Caco-2 (cell line): ENCODE data around the gene RFX3. TPM values are rescaled to one million over a fixed set of nuclear protein-coding genes. Genes with fewer than 3 reads are reported as not detected.

Source experiments
- BruUV-seq: library from RNA; stranded (reverse); fragments of 400-500 nt; replicated peaks from 2 replicates; lab custom pipeline; 2021; lab: Mats Ljungman, UMichigan
- CTCF ChIA-PET: fragments of 300-600 bp; sonication (Branson Sonifier 250); formaldehyde crosslinking; loops from one replicate; lab custom pipeline; 2022; ENCODE audit warnings: antibody characterized with exemption; lab: Charles Lee
- POLR2A ChIA-PET: fragments of 300-600 bp; sonication (Branson Sonifier 250); formaldehyde crosslinking; loops from one replicate; lab custom pipeline; 2022; ENCODE audit warnings: antibody characterized with exemption; lab: Charles Lee
- DNase-seq, 2 experiments: peaks; one replicate each; pipeline versions ENCODE4 v3.0.0 to v3.0.0-alpha.2; 2020 to 2022
- H3K27me3 ChIP-seq: replicated peaks from 2 replicates; pipeline ENCODE4 v1.6.0; 2011; ENCODE audit warnings: low read length; ENCODE audit not compliant: control insufficient read depth, insufficient read depth
- H3K36me3 ChIP-seq: 2 replicates; pipeline ENCODE4 v1.5.1; 2011; ENCODE audit warnings: low read length; ENCODE audit not compliant: control insufficient read depth, insufficient read depth
- H3K4me1 ChIP-seq: fragments of 250-450 bp; sonication (Bioruptor Pico); 2 replicates; pipeline ENCODE4 v1.5.1; 2020; ENCODE audit warnings: mild to moderate bottlenecking
- H3K4me3 ChIP-seq: 2 replicates; pipeline ENCODE4 v1.5.1; 2011; ENCODE audit warnings: low read depth, mild to moderate bottlenecking, control low read depth, low read length
- H3K9me3 ChIP-seq: fragments of 250-450 bp; sonication (Bioruptor Pico); 2 replicates; pipeline ENCODE4 v1.5.1; 2020; ENCODE audit warnings: mild to moderate bottlenecking, moderate library complexity
- H3K27ac Mint-ChIP-seq: one replicate; pipeline ENCODE4 v1.8.0; 2022; ENCODE audit warnings: mixed read lengths; ENCODE audit not compliant: unreplicated experiment
- H3K27me3 Mint-ChIP-seq: one replicate; pipeline ENCODE4 v1.8.0; 2022; ENCODE audit warnings: mixed read lengths; ENCODE audit not compliant: insufficient read depth, unreplicated experiment
- H3K36me3 Mint-ChIP-seq: one replicate; pipeline ENCODE4 v1.8.0; 2022; ENCODE audit warnings: mild to moderate bottlenecking, mixed read lengths; ENCODE audit not compliant: insufficient read depth, unreplicated experiment
- H3K4me1 Mint-ChIP-seq: one replicate; pipeline ENCODE4 v1.8.0; 2022; ENCODE audit warnings: low read depth, mixed read lengths; ENCODE audit not compliant: unreplicated experiment
- H3K4me3 Mint-ChIP-seq: one replicate; pipeline ENCODE4 v1.8.0; 2022; ENCODE audit warnings: mild to moderate bottlenecking, moderate library complexity, mixed read lengths; ENCODE audit not compliant: unreplicated experiment
- H3K9me3 Mint-ChIP-seq: one replicate; pipeline ENCODE4 v1.8.0; 2022; ENCODE audit warnings: mixed read lengths; ENCODE audit not compliant: unreplicated experiment
- CTCF ChIP-seq, 2 experiments: fragments of 200-600 bp in 1 of 2; IDR thresholded peaks; 1 replicate in 1 of 2; 2 replicates in 1 of 2; pipeline versions ENCODE4 v1.5.1 to v1.8.0; 2011 to 2022; ENCODE audit warnings: antibody characterized with exemption in 1 of 2, control low read depth in 1 of 2, inconsistent platforms in 1 of 2, low read depth in 1 of 2, low read length in 1 of 2, mild to moderate bottlenecking in 1 of 2, moderate library complexity in 1 of 2; ENCODE audit not compliant: insufficient read depth in 1 of 2, severe bottlenecking in 1 of 2, unreplicated experiment in 1 of 2
- intact Hi-C: fragments of 100-400 bp; cut with micrococcal nuclease; formaldehyde crosslinking; loops from one replicate; pipeline ENCODE4 v1.10.0; 2022; ENCODE audit not compliant: unreplicated experiment
- total RNA-seq: library from RNA; stranded (reverse); gene quantifications from 2 replicates; pipeline ENCODE4 v1.2.3, GENCODE V29; 2022

Gene RFX3
- total RNA-seq, 1 experiment from 2014 or later = 4.2 TPM

DNA sequence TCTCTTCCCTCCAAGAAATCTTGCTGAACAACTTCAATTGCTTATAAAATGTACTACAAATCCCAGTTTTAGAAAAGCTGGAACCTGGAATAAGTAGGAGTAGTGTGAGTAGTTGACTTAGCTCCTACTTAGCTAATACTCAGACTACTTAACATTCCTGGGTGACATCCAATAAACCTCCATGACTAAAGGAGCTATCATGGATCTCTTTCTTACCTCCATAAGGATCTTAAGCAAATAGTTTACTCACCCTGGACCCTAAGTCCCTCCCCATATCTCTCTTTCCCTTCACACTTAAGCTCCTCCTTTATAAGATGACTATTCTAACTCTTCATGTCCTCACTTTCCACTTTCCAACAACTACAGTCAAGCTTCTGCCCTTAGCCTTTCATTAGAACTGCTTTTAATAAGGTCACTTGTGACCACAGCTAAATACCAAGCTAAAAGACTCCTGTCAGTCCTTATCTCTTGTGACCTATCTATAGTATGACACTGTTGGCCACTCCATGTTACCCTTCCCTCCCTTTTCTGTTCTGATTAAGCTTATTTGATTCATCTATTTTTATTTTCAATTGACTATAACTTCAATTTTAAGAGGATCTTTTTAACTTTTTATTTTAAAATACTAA, 194.9 kb downstream of the RFX3 start:
- ChIA-PET CTCF (interaction anchor here (2.2 kb wide), 1 partner anchor 110 kb away, joined by 12 read pairs; no protein-coding TSS in a partner anchor), POLR2A (no interaction called here)
- no peak overlapping the region for H3K4me3 ChIP-seq
- no peaks in the 10 kb centered on the region for H3K27me3 Mint-ChIP-seq
- no peak for TF ChIP-seq CTCF (IDR thresholded peaks at IDR 0.05; ENCODE audit: insufficient read depth in 1 of 2, low read depth in 1 of 2, low read length in 1 of 2, severe bottlenecking in 1 of 2, unreplicated experiment in 1 of 2)
- H3K27me3 ChIP-seq = no peaks in the 10 kb centered on the region
- DNase-seq = no peak
- H3K4me3 Mint-ChIP-seq = no peak overlapping the region
- no peaks in the 10 kb centered on the region for H3K4me1 ChIP-seq
- no peaks in the 10 kb centered on the region for H3K4me1 Mint-ChIP-seq
- no peak overlapping the region for H3K27ac Mint-ChIP-seq
- BruUV-seq = no TSS peak
- H3K9me3 Mint-ChIP-seq = no peaks in the 10 kb centered on the region
- H3K36me3 Mint-ChIP-seq = no peaks in the 10 kb centered on the region
- intact Hi-C loops = no loop called here
- H3K36me3 ChIP-seq = no peaks in the 10 kb centered on the region
- no peaks in the 10 kb centered on the region for H3K9me3 ChIP-seq

GRCh38 chr9:3329361-3329760, 196.4 kb downstream of the RFX3 start:
- no peaks in the 10 kb centered on the region for H3K36me3 Mint-ChIP-seq
- CTCF ChIA-PET = no interaction called here
- no TSS peak for BruUV-seq

GRCh38 chr9:3323714-3324113, 202.1 kb downstream of the RFX3 start:
- no peaks in the 10 kb centered on the region for H3K4me1 ChIP-seq
- intact Hi-C loops = no loop called here
- H3K27me3 ChIP-seq = no peaks in the 10 kb centered on the region
- Mint-ChIP-seq H3K36me3 (no peaks in the 10 kb centered on the region), H3K4me1 (no peaks in the 10 kb centered on the region), H3K27me3 (no peaks in the 10 kb centered on the region), H3K27ac (no peak overlapping the region), H3K9me3 (no peaks in the 10 kb centered on the region), H3K4me3 (no peak overlapping the region)
- no peaks in the 10 kb centered on the region for H3K36me3 ChIP-seq
- no peaks in the 10 kb centered on the region for H3K9me3 ChIP-seq
- no peak overlapping the region for H3K4me3 ChIP-seq
- POLR2A ChIA-PET = no interaction called here
- DNase-seq = no peak
- TF ChIP-seq CTCF (IDR thresholded peaks at IDR 0.05; ENCODE audit: insufficient read depth in 1 of 2, low read depth in 1 of 2, low read length in 1 of 2, severe bottlenecking in 1 of 2, unreplicated experiment in 1 of 2) = no peak
- BruUV-seq = no TSS peak
- CTCF ChIA-PET = no interaction called here

More at GRCh38 chr9:3329361-3329760, 196.4 kb downstream of the RFX3 start:
- Histone ChIP-seq H3K4me1 (no peaks in the 10 kb centered on the region), H3K27me3 (no peaks in the 10 kb centered on the region), H3K36me3 (no peaks in the 10 kb centered on the region), H3K4me3 (no peak overlapping the region), H3K9me3 (no peaks in the 10 kb centered on the region)
- DNase-seq = no peak
- Mint-ChIP-seq H3K27ac (no peak overlapping the region), H3K4me1 (no peaks in the 10 kb centered on the region), H3K4me3 (no peak overlapping the region), H3K9me3 (no peaks in the 10 kb centered on the region), H3K27me3 (no peaks in the 10 kb centered on the region)
- TF ChIP-seq CTCF (IDR thresholded peaks at IDR 0.05; ENCODE audit: insufficient read depth in 1 of 2, low read depth in 1 of 2, low read length in 1 of 2, severe bottlenecking in 1 of 2, unreplicated experiment in 1 of 2) = no peak
- POLR2A ChIA-PET = no interaction called here
- intact Hi-C loops = no loop called here
